Epithelial cell of esophagus (primary cell): Measurements from ENCODE around the gene ZBTB16.

Experiments
- DNase-seq: peaks from one replicate; pipeline ENCODE4 v3.0.0; 2010; ENCODE audit warnings: low read depth
- H3K4me3 ChIP-seq: 2 replicates; pipeline ENCODE4 v1.5.1; 2011; ENCODE audit warnings: mild to moderate bottlenecking, low read length, control low read depth
- CTCF ChIP-seq: IDR thresholded peaks from 2 replicates; pipeline ENCODE4 v1.5.1; 2011; ENCODE audit warnings: low read depth, mild to moderate bottlenecking, low read length, control low read depth, inconsistent platforms; ENCODE audit not compliant: insufficient read depth; ENCODE audit errors: missing control alignments

Gene ZBTB16

GRCh38 chr11:114102993-114103896 lies 43.7 kb downstream of the ZBTB16 start:
- DNase-seq = no peak
- no peak for TF ChIP-seq CTCF
- H3K4me3 ChIP-seq = no peak overlapping the region

- no peak for TF ChIP-seq CTCF
- DNase-seq = no peak
- no peak overlapping the region for H3K4me3 ChIP-seq
Observed at GRCh38 chr11:114105611-114106010, 46.1 kb downstream of the ZBTB16 start.

GRCh38 chr11:114106047-114106446 lies 46.5 kb downstream of the ZBTB16 start:
- no peak for DNase-seq
- H3K4me3 ChIP-seq = no peak overlapping the region
- TF ChIP-seq CTCF = no peak

GRCh38 chr11:114106986-114107385 lies 47.5 kb downstream of the ZBTB16 start:
- DNase-seq = no peak
- no peak overlapping the region for H3K4me3 ChIP-seq
- no peak for TF ChIP-seq CTCF

GRCh38 chr11:114108501-114109205 lies 49.1 kb downstream of the ZBTB16 start:
- no peak for DNase-seq
- no peak for TF ChIP-seq CTCF
- H3K4me3 ChIP-seq = no peak overlapping the region

GRCh38 chr11:114109206-114110090 lies 49.9 kb downstream of the ZBTB16 start:
- DNase-seq = no peak
- H3K4me3 ChIP-seq = no peak overlapping the region
- no peak for TF ChIP-seq CTCF
